IMR-90 (cell line): ENCODE data around the gene ZNF385C. TPM values are rescaled to one million over a fixed set of nuclear protein-coding genes. Genes with fewer than 3 reads are reported as not detected.

Experiments used
- ATAC-seq: fragments of 200-7000 bp; cut with Tn5 transposase; 2 replicates; pipeline ENCODE4 v1.9.1; 2020; ENCODE audit warnings: low read depth, mild to moderate bottlenecking, moderate library complexity
- BruUV-seq: library from RNA; stranded (reverse); fragments of 400-500 nt; replicated peaks from 2 replicates; lab custom pipeline; 2021; lab: Mats Ljungman, UMichigan
- CTCF ChIA-PET: fragments of 300-600 bp; formaldehyde crosslinking; extraction: SDS; loops from one replicate; lab custom pipeline; 2021; ENCODE audit warnings: antibody characterized with exemption; lab: Yijun Ruan, JAX
- POLR2A ChIA-PET: fragments of 300-600 bp; sonication (Branson Sonifier 250); formaldehyde crosslinking; loops from one replicate; lab custom pipeline; 2022; ENCODE audit warnings: antibody characterized with exemption; ENCODE audit not compliant: unreplicated experiment; lab: Charles Lee
- DNase-seq: peaks from one replicate; pipeline ENCODE4 v3.0.0; 2013
- H2AFZ ChIP-seq: replicated peaks from 2 replicates; pipeline ENCODE3; 2013; ENCODE audit warnings: low read length, mild to moderate bottlenecking; ENCODE audit not compliant: poor library complexity
- H2AK5ac ChIP-seq: 2 replicates; pipeline ENCODE4 v1.6.1; 2013; ENCODE audit warnings: low read depth, low read length, inconsistent platforms
- H2AK9ac ChIP-seq: replicated peaks from 2 replicates; pipeline ENCODE3; 2013; ENCODE audit warnings: mild to moderate bottlenecking, low read depth, low read length, moderate library complexity; ENCODE audit not compliant: poor library complexity
- H2BK120ac ChIP-seq: 2 replicates; pipeline ENCODE4 v1.6.1; 2013; ENCODE audit warnings: low read depth, low read length, inconsistent platforms
- H2BK15ac ChIP-seq: 3 replicates; pipeline ENCODE4 v1.6.1; 2013; ENCODE audit warnings: low read depth, low read length, inconsistent platforms
- H2BK20ac ChIP-seq: 2 replicates; pipeline ENCODE4 v1.6.1; 2013; ENCODE audit warnings: low read depth, mild to moderate bottlenecking, inconsistent platforms, low read length, moderate library complexity
- H2BK5ac ChIP-seq: 2 replicates; pipeline ENCODE4 v1.6.1; 2013; ENCODE audit warnings: mild to moderate bottlenecking, low read depth, low read length, inconsistent platforms; ENCODE audit not compliant: poor library complexity, severe bottlenecking
- H3K14ac ChIP-seq: replicated peaks from 2 replicates; pipeline ENCODE4 v1.6.1; 2013; ENCODE audit warnings: low read depth, low read length, inconsistent platforms
- H3K18ac ChIP-seq: 2 replicates; pipeline ENCODE4 v1.6.1; 2013; ENCODE audit warnings: low read depth, low read length, control low read depth
- H3K23ac ChIP-seq: 2 replicates; pipeline ENCODE4 v1.6.1; 2013; ENCODE audit warnings: low read depth, low read length, inconsistent platforms
- H3K27ac ChIP-seq: 2 replicates; pipeline ENCODE4 v1.5.1; 2013; ENCODE audit warnings: mild to moderate bottlenecking, control low read depth, low read length; ENCODE audit not compliant: insufficient read depth
- H3K27me3 ChIP-seq: 2 replicates; pipeline ENCODE4 v1.6.1; 2013; ENCODE audit warnings: low read length; ENCODE audit not compliant: control insufficient read depth, insufficient read depth
- H3K36me3 ChIP-seq: 2 replicates; pipeline ENCODE4 v1.6.1; 2013; ENCODE audit warnings: low read length, mixed read lengths; ENCODE audit not compliant: control insufficient read depth, insufficient read depth
- H3K4ac ChIP-seq: 2 replicates; pipeline ENCODE4 v1.6.1; 2013; ENCODE audit warnings: low read depth, low read length, inconsistent platforms
- H3K4me1 ChIP-seq: 2 replicates; pipeline ENCODE4 v1.6.1; 2013; ENCODE audit warnings: low read length, mixed read lengths; ENCODE audit not compliant: control insufficient read depth, insufficient read depth
- H3K4me2 ChIP-seq: 2 replicates; pipeline ENCODE4 v1.6.1; 2013; ENCODE audit warnings: low read depth, mild to moderate bottlenecking, control low read depth, low read length, moderate library complexity
- H3K4me3 ChIP-seq: 2 replicates; pipeline ENCODE4 v1.5.1; 2013; ENCODE audit warnings: low read depth, mild to moderate bottlenecking, control low read depth, low read length, moderate library complexity; ENCODE audit not compliant: insufficient read depth
- H3K56ac ChIP-seq: 2 replicates; pipeline ENCODE4 v1.6.1; 2013; ENCODE audit warnings: low read length, inconsistent platforms; ENCODE audit not compliant: insufficient read depth; ENCODE audit errors: extremely low read depth
- H3K79me1 ChIP-seq, 2 experiments: 2 replicates each; pipeline ENCODE4 v1.6.1; 2013; ENCODE audit warnings: low read length in 2 of 2, inconsistent platforms in 1 of 2, low read depth in 1 of 2
- H3K9ac ChIP-seq: 2 replicates; pipeline ENCODE4 v1.6.1; 2013; ENCODE audit warnings: low read depth, low read length, control low read depth
- H3K9me1 ChIP-seq: 2 replicates; pipeline ENCODE4 v1.6.1; 2013; ENCODE audit warnings: low read length, inconsistent platforms; ENCODE audit not compliant: insufficient read depth
- H3K9me3 ChIP-seq: 2 replicates; pipeline ENCODE4 v1.6.1; 2013; ENCODE audit warnings: low read length; ENCODE audit not compliant: control insufficient read depth, insufficient read depth
- H4K20me1 ChIP-seq: 2 replicates; pipeline ENCODE4 v1.6.1; 2013; ENCODE audit warnings: low read length, inconsistent platforms; ENCODE audit not compliant: insufficient read depth
- H4K5ac ChIP-seq: 2 replicates; pipeline ENCODE4 v1.6.1; 2013; ENCODE audit warnings: mild to moderate bottlenecking, low read depth, low read length, control low read depth
- H4K8ac ChIP-seq, 2 experiments: 2 replicates each; pipeline ENCODE4 v1.6.1; 2013; ENCODE audit warnings: low read depth in 2 of 2, low read length in 2 of 2, control low read depth in 1 of 2, inconsistent platforms in 1 of 2
- H4K91ac ChIP-seq: 2 replicates; pipeline ENCODE4 v1.6.1; 2013; ENCODE audit warnings: low read depth, low read length, inconsistent platforms; ENCODE audit not compliant: insufficient read depth
- CEBPB ChIP-seq: IDR thresholded peaks from 2 replicates; pipeline ENCODE4 v1.6.1; 2012; ENCODE audit warnings: low read depth, low read length, improper control_type of control experiment
- CTCF ChIP-seq: conservative IDR thresholded peaks from 2 replicates; pipeline ENCODE4 v1.5.1; 2012; ENCODE audit warnings: mild to moderate bottlenecking, low read depth, low read length, improper control_type of control experiment
- MAFK ChIP-seq: IDR thresholded peaks from 2 replicates; pipeline ENCODE4 v1.6.1; 2012; ENCODE audit warnings: low read depth, low read length, improper control_type of control experiment
- MAZ ChIP-seq: IDR thresholded peaks from 2 replicates; pipeline ENCODE4 v1.6.1; 2012; ENCODE audit warnings: low read depth, mild to moderate bottlenecking, low read length, improper control_type of control experiment, moderate library complexity, borderline replicate concordance
- MXI1 ChIP-seq: IDR thresholded peaks from 2 replicates; pipeline ENCODE4 v1.6.1; 2012; ENCODE audit warnings: low read depth, mild to moderate bottlenecking, low read length, moderate library complexity, borderline replicate concordance
- RAD21 ChIP-seq: IDR thresholded peaks from 2 replicates; pipeline ENCODE4 v1.6.1; 2012; ENCODE audit warnings: low read length, improper control_type of control experiment
- RCOR1 ChIP-seq: IDR thresholded peaks from 2 replicates; pipeline ENCODE4 v1.6.1; 2012; ENCODE audit warnings: mild to moderate bottlenecking, low read length, improper control_type of control experiment; ENCODE audit not compliant: insufficient replicate concordance
- SMC3 ChIP-seq: fragments of 150-350 bp; IDR thresholded peaks from 2 replicates; pipeline ENCODE4 v1.6.1; 2016; ENCODE audit warnings: low read depth, mild to moderate bottlenecking, antibody characterized with exemption, low read length, moderate library complexity
- WGBS, 2 experiments: methylation state at CpG; one replicate each; pipeline versions ENCODE4 v1.1.5 to v1.1.7; 2013; ENCODE audit warnings: missing lambda C conversion rate in 2 of 2; ENCODE audit not compliant: insufficient read length in 1 of 2; ENCODE audit errors: extremely low coverage in 2 of 2; 5-methylcytosine and 5-hydroxymethylcytosine counted together
- dilution Hi-C: fragments of 300-500 bp; cut with HindIII; formaldehyde crosslinking; loops from one replicate; pipeline ENCODE4 v1.14.3; 2018; ENCODE audit warnings: low sequenced_read_pairs; ENCODE audit not compliant: unreplicated experiment
- in situ Hi-C: fragments of 300-500 bp; cut with MboI; formaldehyde crosslinking; loops from 3 replicates; pipeline ENCODE4 v1.14.3; 2019; ENCODE audit warnings: low sequenced_read_pairs, inconsistent platforms, mixed read lengths
- intact Hi-C: fragments of 100-400 bp; cut with micrococcal nuclease; formaldehyde crosslinking; loops from 2 replicates; pipeline ENCODE4 v1.10.0; 2022
- polyA plus RNA-seq, 3 experiments: library from polyadenylated mRNA; depleted of rRNA; stranded (reverse); fragments of >200 nt; gene quantifications; 2 replicates each; pipeline ENCODE4 v1.2.3, GENCODE V29; 2012; ENCODE audit warnings: low replicate concordance in 1 of 3
- total RNA-seq: library from RNA; depleted of rRNA; stranded (reverse); fragments of >200 nt; gene quantifications from 2 replicates; pipeline ENCODE4 v1.2.3, GENCODE V29; 2012
- TF ChIP-seq, protein P1 (sequence below): fragments of 150-350 bp; IDR thresholded peaks from 2 replicates; pipeline ENCODE4 v1.6.1; 2016; ENCODE audit warnings: low read depth, mild to moderate bottlenecking, low read length, moderate library complexity, borderline replicate concordance

Gene ZNF385C
- total and polyA plus RNA-seq, 2 of the 4 experiments (the other 2 are of a cell fraction) = not detected

- no peak for TF ChIP-seq MAFK
These were observed 19.3 kb upstream of the ZNF385C start (continued) for GRCh38 chr17:42117397-42118125.

GRCh38 chr17:42116705-42117396 lies 18.6 kb upstream of the ZNF385C start:
- TF ChIP-seq, protein P1, sequence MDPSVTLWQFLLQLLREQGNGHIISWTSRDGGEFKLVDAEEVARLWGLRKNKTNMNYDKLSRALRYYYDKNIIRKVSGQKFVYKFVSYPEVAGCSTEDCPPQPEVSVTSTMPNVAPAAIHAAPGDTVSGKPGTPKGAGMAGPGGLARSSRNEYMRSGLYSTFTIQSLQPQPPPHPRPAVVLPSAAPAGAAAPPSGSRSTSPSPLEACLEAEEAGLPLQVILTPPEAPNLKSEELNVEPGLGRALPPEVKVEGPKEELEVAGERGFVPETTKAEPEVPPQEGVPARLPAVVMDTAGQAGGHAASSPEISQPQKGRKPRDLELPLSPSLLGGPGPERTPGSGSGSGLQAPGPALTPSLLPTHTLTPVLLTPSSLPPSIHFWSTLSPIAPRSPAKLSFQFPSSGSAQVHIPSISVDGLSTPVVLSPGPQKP = no peak
- TF ChIP-seq RAD21 = peak; percentile 84
- 0 out of 2 replicates have a peak, but pooled peaks have one; percentile 11 for TF ChIP-seq MXI1
- TF ChIP-seq MAZ = no peak
- peak; percentile 47; the same call in 1 of the 2 replicates for TF ChIP-seq CEBPB
- TF ChIP-seq SMC3 = peak; percentile 83
- no peak for TF ChIP-seq RCOR1
- peak; percentile 88 for TF ChIP-seq CTCF
- Histone ChIP-seq H4K20me1 (peaks cover 3% of the 10 kb centered on the region; the same call in 1 of the 2 replicates), H4K5ac (no peak overlapping the region), H3K9me1 (peaks cover 4% of the 10 kb centered on the region; the same call in 1 of the 2 replicates), H3K79me1 (peaks cover 10 to 12% of the 10 kb centered on the region in 2 experiments; a peak in 3 of 4 replicates), H3K4ac (no peak overlapping the region), H2BK20ac (no peak overlapping the region), H3K36me3 (peaks cover 23% of the 10 kb centered on the region), H3K4me2 (no peak overlapping the region), H3K27ac (no peak overlapping the region), H2AK9ac (peak overlapping the region; percentile 4), H3K14ac (no peak overlapping the region), H4K91ac (no peak overlapping the region), H3K23ac (no peak overlapping the region), H3K9me3 (no peaks in the 10 kb centered on the region), H2AFZ (peak overlapping the region; percentile 50), H2BK15ac (no peak overlapping the region), H3K27me3 (no peaks in the 10 kb centered on the region), H2BK120ac (no peak overlapping the region), H3K18ac (no peak overlapping the region), H3K9ac (no peak overlapping the region), H3K56ac (no peak overlapping the region), H2AK5ac (0 out of 2 replicates have a peak overlapping the region, but pooled peaks have one; percentile 38), H4K8ac (no peak overlapping the region), H3K4me1 (peaks cover 11% of the 10 kb centered on the region), H2BK5ac (no peak overlapping the region), H3K4me3 (no peak overlapping the region)
- ChIA-PET CTCF (no interaction called here), POLR2A (no interaction called here)
- ATAC-seq (peak; percentile 44), DNase-seq (peak; percentile 79)
- in situ Hi-C loops (no loop called here), dilution Hi-C loops (no loop called here), intact Hi-C loops (loop anchor here (1.0 kb wide), 2 partner anchors 92 to 154 kb away; no protein-coding TSS in a partner anchor)
- WGBS, 2 experiments = 55% methylated on average over 9 of the region's 18 CpGs; no CpG with 5 or more reads in 1 of the 2 experiments
- no TSS peak for BruUV-seq
